Esophagus squamous epithelium (tissue), 5 donors: ENCODE results near the gene MYCBP2. TPM values are rescaled to one million over a fixed set of nuclear protein-coding genes. Genes with fewer than 3 reads are reported as not detected.

Experiments
- DNase-seq: peaks from one replicate; lab custom pipeline; 2025; lab: John Stamatoyannopoulos, UW
- H3K27ac ChIP-seq, 4 donors: fragments of 200-600 bp; sonication (generic); one replicate each; pipeline ENCODE4 v1.5.1; 2016 to 2019; ENCODE audit warnings: mild to moderate bottlenecking in 1 of 4
- H3K27me3 ChIP-seq, 4 donors: fragments of 200-600 bp; sonication (generic); 1 replicate in 3 of 4; 2 replicates in 1 of 4; pipeline versions ENCODE4 v1.5.1 to v1.6.0; 2017 to 2021; ENCODE audit warnings: antibody characterized with exemption in 1 of 4
- H3K36me3 ChIP-seq, 3 donors: fragments of 200-600 bp; sonication (generic); one replicate each; pipeline ENCODE4 v1.5.1; 2016 to 2019
- H3K4me1 ChIP-seq, 3 donors: fragments of 200-600 bp; sonication (generic); one replicate each; pipeline ENCODE4 v1.5.1; 2017 to 2019
- H3K4me3 ChIP-seq, 4 donors: fragments of 200-600 bp; sonication (generic); 1 replicate in 3 of 4; 2 replicates in 1 of 4; pipeline ENCODE4 v1.5.1; 2016 to 2019; ENCODE audit warnings: mild to moderate bottlenecking in 2 of 4, moderate library complexity in 1 of 4
- H3K9me3 ChIP-seq, 3 donors: fragments of 200-600 bp; sonication (generic); one replicate each; pipeline ENCODE4 v1.5.1; 2016 to 2019
- CTCF ChIP-seq, 6 experiments: fragments of 450-650 bp in 4 of 6; fragments of 200-600 bp in 2 of 6; sonication (generic) in 2 of 6; IDR thresholded peaks; one replicate each; pipeline ENCODE4 v1.5.1; 2016 to 2019; ENCODE audit warnings: antibody characterized with exemption in 6 of 6, mild to moderate bottlenecking in 4 of 6, moderate library complexity in 4 of 6
- POLR2A ChIP-seq, 4 donors: fragments of 450-650 bp; IDR thresholded peaks; one replicate each; pipeline ENCODE4 v1.6.1; 2017; ENCODE audit warnings: antibody characterized with exemption in 4 of 4, mild to moderate bottlenecking in 4 of 4, moderate library complexity in 3 of 4
- WGBS, 2 donors: methylation state at CpG; one replicate each; pipeline ENCODE4 v1.1.5; 2018; 5-methylcytosine and 5-hydroxymethylcytosine counted together
- intact Hi-C: fragments of 100-400 bp; cut with DNase I; formaldehyde crosslinking; loops from one replicate; pipeline ENCODE4 v1.15.0; 2022
- total RNA-seq, 4 donors: library from RNA; depleted of rRNA; stranded (reverse); fragments of >200 nt; gene quantifications; one replicate each; pipeline ENCODE4 v1.1.0, GENCODE V29; 2016
- donor health status: DM: yes; HTN: yes; CAD: no.

Gene MYCBP2
- total RNA-seq, 4 donors from 2014 or later, result 80.9 to 167 (median 130) TPM

GRCh38 chr13:77002590-77003190 lies 324.2 kb downstream of the MYCBP2 start:
- DNase-seq, result no peak
- peak overlapping the region in 1 of 4 donors; percentile 13 for H3K27ac ChIP-seq
- intact Hi-C loops, result no loop called here
- H3K4me3 ChIP-seq, result no peak overlapping the region
- 43 to 55% methylated on average over 7 of the region's 7 CpGs for WGBS, 2 donors
- no peaks in the 10 kb centered on the region for H3K27me3 ChIP-seq
- H3K4me1 ChIP-seq, result peaks cover 0 to 66% (median 3%) of the 10 kb centered on the region in 3 donors
- TF ChIP-seq CTCF (IDR thresholded peaks at IDR 0.05), result peak in 5 of 6 experiments; percentile 24 to 64 (median 45)
- no peak for TF ChIP-seq POLR2A (IDR thresholded peaks at IDR 0.05)
- peaks cover 0 to 66% (median 0%) of the 10 kb centered on the region in 3 donors for H3K36me3 ChIP-seq
- no peaks in the 10 kb centered on the region for H3K9me3 ChIP-seq

GRCh38 chr13:77001963-77002587 lies 324.8 kb downstream of the MYCBP2 start:
- Histone ChIP-seq H3K27me3 (no peaks in the 10 kb centered on the region), H3K27ac (peak overlapping the region in 1 of 4 donors; percentile 13), H3K4me3 (no peak overlapping the region), H3K4me1 (peaks cover 0 to 66% (median 3%) of the 10 kb centered on the region in 3 donors), H3K9me3 (no peaks in the 10 kb centered on the region), H3K36me3 (peaks cover 0 to 66% (median 0%) of the 10 kb centered on the region in 3 donors)
- TF ChIP-seq CTCF (IDR thresholded peaks at IDR 0.05) (no peak), POLR2A (IDR thresholded peaks at IDR 0.05) (no peak)
- DNase-seq, result no peak
- intact Hi-C loops, result no loop called here
- WGBS, 2 donors, result 48 to 50% methylated on average over 4 of the region's 4 CpGs

- Histone ChIP-seq H3K27ac (peak overlapping the region in 1 of 4 donors; percentile 13), H3K4me3 (no peak overlapping the region), H3K9me3 (no peaks in the 10 kb centered on the region), H3K4me1 (peaks cover 0 to 65% (median 3%) of the 10 kb centered on the region in 3 donors), H3K36me3 (peaks cover 0 to 66% (median 4%) of the 10 kb centered on the region in 3 donors), H3K27me3 (no peaks in the 10 kb centered on the region)
- WGBS, 2 donors, result 48 to 68% methylated on average over 3 to 4 of the region's 4 CpGs
- no peak for DNase-seq
- intact Hi-C loops, result no loop called here
- TF ChIP-seq CTCF (IDR thresholded peaks at IDR 0.05) (no peak), POLR2A (IDR thresholded peaks at IDR 0.05) (no peak)
Observed at GRCh38 chr13:77001540-77001939, 325.4 kb downstream of the MYCBP2 start.

GRCh38 chr13:77000475-77000874 lies 326.4 kb downstream of the MYCBP2 start:
- Histone ChIP-seq H3K9me3 (no peaks in the 10 kb centered on the region), H3K4me3 (no peak overlapping the region), H3K36me3 (peaks cover 0 to 70% (median 5%) of the 10 kb centered on the region in 3 donors), H3K4me1 (peaks cover 0 to 61% (median 3%) of the 10 kb centered on the region in 3 donors), H3K27ac (no peak overlapping the region), H3K27me3 (no peaks in the 10 kb centered on the region)
- 63 to 78% methylated on average over 1 of the region's 1 CpG for WGBS, 2 donors
- TF ChIP-seq POLR2A (IDR thresholded peaks at IDR 0.05) (no peak), CTCF (IDR thresholded peaks at IDR 0.05) (no peak)
- DNase-seq, result no peak
- intact Hi-C loops, result no loop called here

Other genes with a start within 250 kb of the MYCBP2 start
- gene SCEL, start 208.6 kb upstream of the MYCBP2 start, total RNA-seq, result 100 to 1,000 TPM; 255 to 453 (median 376) TPM